Activated CD4-positive, alpha-beta T cell treated with anti-CD3 and anti-CD28 coated beads, Interleukin-10, Interleukin-2, amounts not matched to agents 100 ng/mL and 50 ng/mL, durations not matched to agents 16 hours and 8 hours (primary cell): ENCODE data around the gene RASGRF1.

ENCODE experiments used
- DNase-seq: peaks from one replicate; pipeline ENCODE4 v3.0.0-alpha.2; 2020

Gene RASGRF1

DNA sequence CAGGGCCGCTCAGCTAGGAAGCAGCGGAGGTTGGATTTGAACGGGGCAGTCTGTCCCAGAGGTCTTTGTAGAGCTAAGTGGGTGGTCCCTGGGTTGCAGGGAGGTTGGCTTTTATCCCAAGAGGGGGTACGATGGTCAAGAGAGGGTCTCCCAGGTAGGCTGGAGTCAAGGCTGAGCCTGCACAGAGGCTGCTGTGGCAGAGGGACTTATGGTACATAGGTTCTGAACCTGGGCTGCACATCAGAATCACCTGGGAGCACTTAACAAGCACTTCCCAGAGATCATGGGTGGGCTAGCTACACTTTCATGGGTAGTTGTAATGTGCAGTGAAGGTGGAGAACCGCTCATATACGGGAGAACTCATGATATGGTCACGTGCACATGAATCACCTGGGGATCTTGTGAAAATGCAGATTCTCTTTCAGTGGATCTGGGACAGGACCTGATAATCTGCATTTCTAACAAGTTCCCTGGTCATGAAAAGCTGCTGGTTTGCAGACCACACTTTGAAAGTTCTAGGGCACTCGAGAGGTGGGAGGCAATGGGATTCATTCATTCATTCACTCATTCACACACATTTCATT, 2.9 kb upstream of the RASGRF1 start:
- DNase-seq, result no peak

DNA sequence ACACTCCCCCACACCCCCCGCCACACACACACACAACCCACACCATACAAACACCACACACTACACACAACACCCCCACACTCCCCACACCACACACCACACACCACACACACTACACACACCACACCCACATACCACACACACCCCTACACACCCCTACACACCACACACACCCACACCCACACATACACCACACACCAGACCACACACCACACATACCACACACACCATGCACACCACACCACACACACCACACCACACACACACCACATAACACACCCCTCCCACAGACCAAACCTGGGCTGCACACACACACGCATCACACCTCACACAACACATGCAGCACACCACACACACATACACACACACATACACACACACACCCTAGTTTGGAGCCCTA, 1.8 kb upstream of the RASGRF1 start:
- DNase-seq, result no peak

DNA sequence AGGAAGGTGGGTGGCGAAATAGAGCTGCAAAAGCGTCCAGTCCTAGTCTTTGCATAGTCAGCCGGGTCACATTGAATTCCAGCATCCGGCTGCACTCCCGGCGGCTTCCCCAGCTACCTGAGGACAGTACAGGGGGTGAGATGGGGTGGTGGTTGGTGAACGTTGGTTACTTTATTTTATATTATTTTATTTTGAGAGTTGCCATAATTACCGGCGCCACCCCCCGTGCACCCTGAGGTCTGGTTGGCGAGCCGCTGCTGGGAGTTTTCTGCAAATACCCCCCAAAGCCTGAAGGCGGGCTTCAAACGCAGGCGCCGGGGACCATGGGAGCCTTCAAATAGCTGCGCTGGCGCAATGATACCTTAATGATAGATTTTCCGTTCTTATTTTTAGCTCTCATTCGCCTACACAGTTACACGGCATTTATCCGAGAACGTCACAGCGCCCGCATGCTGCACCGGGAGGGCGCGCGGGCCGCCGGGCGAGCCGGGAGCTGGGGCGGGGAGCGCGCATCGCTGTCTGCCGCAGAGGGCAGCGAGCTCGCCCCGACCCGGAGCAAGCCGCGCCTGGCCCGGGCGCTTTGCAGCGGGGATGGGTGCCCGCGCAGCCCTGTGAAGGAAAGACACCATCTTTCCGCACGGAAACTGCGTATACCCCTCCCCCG, 756 bp upstream of the RASGRF1 start:
- peak; percentile 9 for DNase-seq

DNA sequence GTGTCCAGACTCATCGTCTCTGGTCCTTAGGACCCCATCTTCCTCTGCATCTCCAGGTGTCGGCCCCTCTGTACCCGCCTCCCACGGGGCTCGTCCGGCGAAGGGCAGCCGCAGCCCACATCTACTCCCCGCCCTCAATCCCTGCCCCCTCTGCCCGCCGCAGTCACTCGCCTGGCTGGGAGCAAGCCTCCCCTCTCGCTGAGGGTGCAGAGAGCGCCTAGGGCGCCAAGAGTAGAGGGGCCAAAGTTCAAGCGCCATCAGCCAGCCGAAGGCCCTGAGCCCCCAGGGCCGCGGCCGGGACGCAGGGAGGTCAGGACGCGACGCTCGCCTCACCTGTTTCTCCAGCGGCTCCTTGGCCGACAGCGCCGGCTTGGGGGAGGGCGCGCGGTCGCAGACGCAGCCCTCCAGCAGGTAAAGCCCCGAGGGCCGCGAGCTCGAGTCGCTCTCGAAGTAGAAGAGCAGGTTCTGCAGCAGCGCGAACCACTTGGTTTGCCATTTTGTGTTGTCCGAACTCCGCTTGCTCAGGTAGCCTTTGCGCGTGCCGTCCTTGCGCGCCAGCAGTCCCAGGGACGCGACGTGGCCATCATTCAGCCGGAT, 592 bp downstream of the RASGRF1 start:
- no peak for DNase-seq

DNA sequence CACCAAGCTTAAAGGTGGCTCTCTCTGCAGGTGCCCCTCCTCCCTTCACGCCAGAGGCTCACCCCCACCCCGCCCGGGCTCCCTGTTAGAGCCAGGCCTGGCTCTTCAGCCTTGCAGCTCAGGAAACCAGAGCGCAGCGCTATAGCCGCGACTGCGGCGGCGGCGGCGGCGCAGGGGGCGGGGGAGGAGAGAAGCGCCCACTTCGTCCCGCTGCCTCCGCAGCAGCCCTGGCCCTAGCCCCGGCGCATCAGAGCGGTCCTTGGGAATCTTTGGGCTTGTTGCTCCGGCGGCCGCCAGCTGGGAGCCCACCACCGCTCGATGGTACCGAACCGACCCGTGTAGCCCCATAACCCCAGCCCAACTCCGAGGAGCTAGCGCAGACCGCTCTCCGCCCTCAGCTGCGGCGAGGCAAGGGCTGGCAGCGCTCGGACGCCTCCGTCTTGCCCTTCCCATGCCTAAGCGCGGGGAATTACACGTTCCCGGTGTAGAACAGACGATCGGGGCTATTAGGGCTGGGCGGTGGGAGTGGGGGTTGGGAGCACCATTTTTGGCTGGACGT, 1.2 kb downstream of the RASGRF1 start:
- DNase-seq, result no peak

DNA sequence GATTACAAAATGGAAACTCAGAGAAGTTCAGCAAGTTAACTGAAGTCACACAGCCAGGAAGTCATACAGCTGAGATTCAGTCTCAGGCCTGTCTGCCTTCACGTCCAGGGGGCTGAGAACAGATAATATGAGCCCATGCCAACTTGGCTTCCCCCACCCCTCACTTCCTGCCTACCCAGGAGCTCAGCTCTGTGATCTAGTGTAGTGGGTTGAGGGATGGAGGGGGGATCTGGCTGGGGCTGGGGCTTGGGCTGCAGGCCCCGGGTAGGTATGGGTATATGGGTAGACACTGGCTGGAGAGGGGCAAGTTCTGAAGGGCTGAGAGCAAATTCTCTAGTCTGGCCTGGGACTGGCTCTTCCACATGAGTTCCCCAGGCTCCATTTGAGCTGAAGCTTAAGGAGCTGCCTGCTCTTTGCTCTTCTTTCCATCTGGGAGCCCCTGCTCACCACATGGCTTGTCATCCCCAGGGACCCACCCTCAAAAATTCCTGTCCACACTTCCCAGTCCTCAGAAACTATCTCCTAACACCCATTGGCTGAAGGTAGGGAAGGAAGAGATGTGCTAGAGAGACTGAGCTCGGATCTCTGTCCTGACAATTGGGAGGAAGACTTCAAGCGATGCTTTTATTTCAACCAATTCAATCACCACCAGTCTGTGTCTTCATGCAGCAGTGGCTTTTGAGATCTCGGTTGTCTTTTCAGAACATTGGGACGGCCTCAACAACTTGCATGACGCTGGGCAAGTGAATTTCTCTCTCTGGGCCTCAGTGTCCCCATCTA, 2.0 kb downstream of the RASGRF1 start:
- DNase-seq, result no peak

DNA sequence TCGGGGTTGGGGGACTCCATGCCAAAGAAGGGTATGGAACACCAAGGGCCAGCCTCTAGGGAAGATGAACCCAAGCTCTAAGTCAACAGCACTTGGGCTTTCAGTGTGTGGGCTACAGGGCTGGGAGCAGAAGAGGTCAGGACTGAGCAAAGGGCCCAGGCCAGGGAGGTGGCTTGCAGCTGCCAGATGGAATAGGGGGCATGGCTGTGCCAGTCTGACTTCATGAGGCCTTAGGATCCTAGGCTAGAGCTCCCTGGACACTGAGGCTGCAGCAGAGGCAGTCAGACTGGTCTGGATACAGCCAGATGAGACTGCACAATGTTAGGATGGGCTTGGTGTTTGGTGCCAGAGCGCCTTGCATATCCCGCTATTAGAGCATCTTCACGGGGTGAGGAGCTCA, 3.8 kb downstream of the RASGRF1 start:
- no peak for DNase-seq

DNA sequence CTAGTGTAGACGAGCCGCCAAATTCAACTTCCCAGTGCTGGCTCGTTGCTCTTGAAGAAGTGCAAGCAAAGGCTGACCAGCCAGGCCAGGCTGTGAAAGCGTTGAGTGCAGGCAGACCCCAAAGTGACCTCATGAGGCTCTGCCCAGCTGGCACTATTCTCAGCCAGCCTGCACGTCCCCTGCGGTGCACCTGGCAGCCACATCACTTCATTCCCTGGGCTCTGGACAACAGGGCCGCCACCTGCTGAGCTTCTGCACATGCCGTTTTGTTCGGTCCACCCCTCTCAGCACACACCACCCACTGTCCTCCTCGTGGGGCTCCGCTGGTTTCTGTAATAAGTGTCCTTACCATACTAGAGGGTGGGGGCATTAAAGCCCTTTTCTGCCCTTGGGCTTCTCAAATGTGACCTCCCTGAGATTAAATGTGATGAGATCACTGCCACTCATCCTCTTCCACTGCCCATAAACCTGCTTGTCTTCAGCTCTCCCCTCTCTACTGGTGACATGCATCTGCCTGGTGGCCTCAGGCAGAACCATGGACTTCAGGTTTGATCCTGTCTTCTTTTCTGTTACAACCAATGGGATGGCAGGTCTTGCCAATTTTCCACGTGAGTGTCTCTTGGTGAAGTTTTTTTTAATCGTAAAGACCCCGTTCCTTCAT, 6.1 kb downstream of the RASGRF1 start:
- no peak for DNase-seq

DNA sequence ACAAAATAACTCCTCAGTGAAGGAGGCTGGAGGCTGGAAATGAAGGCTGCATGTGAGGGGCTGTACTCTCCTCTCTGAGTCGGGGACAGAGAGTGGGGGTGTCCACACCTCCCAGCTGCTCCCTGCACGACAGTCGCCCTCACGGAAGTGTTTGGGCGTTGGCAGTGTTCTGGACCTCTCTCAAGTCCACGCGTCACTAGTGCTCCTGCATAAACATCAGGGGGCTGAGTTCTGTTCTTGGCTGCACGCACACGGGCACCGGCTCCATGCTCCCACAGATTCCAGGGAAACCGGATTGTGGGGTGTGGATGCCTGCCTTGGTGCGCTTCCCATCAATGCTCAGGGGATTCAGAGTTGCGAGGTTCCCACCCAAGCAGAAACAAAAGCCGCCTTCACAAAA, 7.4 kb downstream of the RASGRF1 start:
- DNase-seq, result no peak

DNA sequence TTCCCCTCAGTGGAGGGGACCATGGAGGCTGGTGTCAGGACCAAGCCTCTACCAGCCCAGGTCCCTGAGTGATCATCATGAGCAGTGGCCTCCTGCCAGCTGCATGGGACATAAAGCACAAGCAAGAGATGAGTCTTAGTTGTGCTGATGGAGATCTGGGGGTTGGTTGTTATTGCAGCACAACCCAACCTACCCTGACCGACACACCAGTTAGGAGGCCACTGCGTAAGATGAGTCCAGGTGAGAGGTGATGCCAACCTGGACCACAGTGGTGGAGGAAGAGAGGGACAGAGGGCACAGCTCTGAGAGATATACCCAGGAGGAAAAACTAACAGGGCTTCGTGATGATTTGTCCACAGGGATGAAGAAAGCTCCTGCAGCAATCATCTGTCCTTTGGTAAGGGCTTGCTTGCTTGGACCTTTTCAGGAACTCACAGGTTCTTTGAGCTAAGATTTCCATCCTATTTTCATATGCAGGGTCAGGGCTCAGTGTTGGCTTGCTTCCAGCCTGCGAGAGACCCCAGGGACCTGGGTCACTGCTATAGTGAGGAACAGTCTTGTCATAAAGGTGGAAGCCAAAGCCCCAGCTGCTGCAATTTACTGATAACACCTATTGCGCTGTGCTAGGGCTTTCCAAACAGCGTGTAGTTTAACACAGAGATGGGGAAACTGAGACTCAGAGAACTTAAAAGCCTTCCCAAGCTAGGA, 8.1 kb downstream of the RASGRF1 start:
- DNase-seq, result no peak

DNA sequence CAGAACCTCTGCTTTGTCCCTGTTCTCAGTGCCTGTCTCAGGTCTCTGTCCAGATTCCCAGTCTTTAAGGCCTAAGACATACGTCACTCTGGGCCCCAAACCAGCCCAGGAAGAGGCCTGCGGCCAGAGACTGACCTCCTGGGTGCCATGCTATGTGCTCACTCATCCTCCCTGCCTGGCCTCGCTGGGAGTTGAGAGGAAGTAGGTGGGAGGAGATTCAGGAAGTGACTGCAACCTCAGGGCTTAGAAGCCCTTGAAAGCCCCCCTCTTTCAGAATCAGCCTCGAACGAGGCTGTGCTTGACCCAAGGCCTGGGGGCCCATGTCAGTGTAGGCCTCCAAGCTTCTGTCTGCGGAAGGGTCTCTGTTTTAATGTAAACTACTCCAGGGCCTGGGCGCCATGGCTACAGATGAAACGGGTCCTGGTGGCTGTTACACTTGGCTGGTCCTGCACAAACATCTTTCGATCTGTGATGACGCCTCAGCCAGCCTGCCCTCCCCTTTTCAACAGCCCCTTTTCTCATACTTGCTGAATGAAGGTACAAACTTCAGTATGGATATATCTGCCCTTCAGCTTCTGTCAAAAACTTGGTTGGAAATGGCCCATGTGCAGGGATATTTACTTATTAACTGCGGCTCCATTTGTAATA, 11.7 kb downstream of the RASGRF1 start:
- no peak for DNase-seq

DNA sequence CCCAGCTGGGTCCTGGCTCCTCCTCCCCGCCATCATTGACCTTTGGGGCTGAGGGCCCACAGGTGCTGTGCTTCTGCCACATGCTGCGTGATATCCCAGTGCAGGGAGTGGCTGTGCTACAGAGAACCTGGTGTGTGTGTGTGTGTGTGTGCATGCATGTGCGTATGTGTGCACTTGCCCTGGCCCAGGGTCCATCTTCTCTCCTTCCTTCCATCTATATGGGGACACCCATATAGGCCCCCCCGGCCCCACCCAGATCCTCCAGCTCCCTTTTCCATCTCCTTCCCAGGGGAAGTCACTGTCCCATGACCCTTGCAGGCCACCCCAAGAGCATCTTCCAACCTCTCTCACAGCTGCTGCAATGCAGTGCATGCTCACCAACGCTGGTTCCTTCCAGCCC, 12.6 kb downstream of the RASGRF1 start:
- no peak for DNase-seq

DNA sequence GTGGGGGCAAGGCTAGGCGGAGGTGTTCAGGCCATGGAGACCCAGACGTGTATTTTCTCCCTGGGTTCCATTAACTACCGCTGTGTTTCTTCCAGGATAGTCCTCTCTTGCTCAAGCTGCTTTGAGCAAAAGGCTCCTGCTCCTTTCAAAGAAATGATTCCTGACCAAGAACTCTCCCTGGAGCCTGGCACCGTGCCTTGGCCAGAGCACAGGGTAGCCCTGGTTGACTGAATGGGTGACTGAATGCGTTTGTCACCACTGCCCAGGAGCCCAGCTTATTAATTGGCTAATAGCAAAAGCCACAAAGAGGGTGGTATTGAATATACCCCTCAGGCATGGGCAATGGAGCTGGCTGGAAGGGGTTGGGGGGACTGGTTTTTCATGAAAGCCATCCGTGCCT, 13.9 kb downstream of the RASGRF1 start:
- DNase-seq, result no peak

DNA sequence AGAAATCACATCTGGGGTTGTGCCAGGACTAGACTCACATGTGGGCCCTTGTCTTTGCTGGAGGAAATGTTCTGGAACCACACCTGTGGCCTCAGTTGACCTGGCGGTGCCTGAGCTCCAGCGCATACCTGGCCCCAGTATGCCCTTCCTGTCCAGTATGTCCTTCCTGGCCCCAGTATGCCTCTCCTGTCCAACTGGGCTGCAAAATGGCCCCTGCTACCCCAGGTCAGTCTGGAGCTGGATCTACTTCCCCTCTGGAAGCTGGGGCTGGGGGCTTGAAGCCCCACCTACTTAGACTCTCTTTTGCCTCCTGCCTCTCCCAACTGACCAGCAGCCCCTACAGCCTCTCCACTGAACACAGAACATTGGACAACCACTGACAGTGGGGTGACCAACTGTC, 15.3 kb downstream of the RASGRF1 start:
- no peak for DNase-seq

DNA sequence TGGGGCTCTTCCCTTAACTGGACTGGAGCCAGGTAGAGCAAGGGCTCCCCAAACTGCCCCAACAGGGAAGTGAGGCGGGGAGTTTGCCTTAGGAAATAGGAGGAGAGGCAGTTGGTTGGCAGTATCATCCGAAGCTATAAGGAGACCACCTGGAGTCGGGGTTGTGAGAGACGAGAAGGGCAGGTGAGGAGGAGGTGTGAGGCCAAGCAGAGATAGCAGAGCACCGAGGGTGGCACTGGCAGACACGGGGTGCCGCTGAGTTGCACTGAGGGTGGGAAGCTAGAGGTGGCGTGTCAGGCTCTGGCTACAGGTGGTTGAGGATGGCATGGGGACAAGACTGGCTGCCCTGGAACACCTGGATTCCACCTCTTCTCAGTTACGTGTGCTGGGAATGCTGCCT, 17.2 kb downstream of the RASGRF1 start:
- DNase-seq, result no peak

DNA sequence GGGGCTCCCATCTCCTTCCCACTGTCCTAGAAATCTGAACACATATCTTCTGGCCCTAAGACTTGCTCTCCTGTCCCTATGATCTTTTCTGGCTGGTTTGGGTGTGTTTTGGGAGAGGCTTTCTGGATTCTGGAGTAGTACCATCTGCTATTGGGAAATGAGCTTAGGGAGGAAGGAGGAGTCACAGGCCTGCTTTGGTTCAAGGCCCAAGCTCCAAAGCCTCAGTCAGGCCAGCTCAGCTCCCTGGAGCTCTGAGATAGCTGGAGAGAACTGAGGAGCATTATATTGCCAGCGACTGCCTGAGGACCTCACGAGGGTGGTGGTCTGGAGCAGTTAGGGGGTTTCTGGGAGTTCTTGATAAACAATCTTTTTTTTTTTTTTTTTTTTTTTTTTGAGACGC, 18.7 kb downstream of the RASGRF1 start:
- no peak for DNase-seq

DNA sequence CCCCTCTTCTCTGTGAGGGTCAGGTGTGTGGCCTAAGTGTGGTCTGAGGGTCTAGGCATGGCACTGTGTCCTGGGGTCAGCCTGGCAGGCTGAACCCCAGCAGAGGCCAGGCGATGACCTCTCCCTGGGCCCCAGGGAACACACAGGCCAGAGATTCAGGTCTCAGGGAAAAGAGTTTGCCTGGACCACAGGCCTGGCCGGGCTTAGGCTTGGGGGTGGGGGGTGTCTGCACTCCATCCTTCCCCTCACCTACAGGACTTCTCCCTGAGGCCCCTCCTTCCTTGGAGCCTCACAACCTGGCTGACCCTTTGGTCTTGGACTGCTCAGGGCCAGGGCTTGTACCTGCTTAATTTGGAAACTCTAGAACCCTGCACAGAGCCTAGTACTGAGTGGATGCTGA, 21.8 kb downstream of the RASGRF1 start:
- DNase-seq, result no peak

DNA sequence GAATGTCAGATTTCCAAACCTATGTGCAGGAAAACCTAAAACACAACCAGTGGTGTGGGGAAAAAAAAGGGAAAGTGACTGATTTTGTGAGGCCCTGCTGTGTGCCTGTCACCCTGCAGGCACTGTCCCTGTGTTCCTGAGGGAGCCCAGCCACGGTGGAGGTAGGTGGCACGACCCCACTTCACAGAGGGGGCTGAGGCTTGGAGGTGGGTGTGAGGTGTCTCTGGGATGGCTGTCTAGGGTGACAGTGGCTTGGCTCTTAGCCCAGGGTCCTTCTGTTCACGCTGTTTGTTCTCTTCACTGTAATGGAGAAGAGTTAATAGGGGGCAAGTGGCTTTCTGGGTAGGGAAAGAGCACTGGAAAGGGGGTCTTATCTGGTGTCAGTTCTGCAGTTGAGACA, 22.6 kb downstream of the RASGRF1 start:
- DNase-seq, result no peak

DNA sequence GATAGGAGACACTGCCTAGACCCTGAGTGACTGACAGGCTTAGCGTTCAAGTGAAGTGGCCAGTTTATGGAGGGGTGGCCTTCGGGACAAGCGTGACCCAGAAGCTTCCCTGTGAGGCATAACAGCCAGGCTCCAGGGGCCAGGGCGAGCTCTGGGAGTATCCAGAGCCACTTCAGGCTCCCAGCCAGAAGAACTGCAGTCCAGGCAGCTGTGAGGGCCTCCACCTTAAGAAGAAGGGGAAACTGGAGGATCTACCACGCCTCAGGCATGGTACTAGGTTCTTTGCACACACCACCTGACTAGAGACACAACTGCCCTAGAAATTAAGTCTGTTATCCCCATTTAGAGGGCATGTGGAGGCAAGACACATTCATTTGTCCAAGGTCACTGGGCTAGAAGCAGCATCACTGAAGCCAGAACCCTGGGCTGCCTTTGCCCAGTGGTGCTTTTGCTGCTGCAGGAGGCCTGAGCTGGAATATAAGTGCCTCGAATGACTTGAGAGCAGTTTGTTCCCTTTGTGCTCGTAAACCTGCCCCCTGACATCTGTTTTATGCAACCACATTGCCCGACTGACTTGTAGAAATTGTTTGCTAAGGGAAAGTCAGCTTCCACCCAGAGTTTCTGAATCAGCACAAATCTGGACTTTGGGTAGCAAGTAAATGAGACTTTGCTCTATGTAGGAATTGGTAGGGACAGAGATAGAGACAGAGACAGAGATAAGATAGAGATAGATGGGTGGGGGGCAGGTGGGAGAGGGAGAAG, 23.3 kb downstream of the RASGRF1 start:
- no peak for DNase-seq

DNA sequence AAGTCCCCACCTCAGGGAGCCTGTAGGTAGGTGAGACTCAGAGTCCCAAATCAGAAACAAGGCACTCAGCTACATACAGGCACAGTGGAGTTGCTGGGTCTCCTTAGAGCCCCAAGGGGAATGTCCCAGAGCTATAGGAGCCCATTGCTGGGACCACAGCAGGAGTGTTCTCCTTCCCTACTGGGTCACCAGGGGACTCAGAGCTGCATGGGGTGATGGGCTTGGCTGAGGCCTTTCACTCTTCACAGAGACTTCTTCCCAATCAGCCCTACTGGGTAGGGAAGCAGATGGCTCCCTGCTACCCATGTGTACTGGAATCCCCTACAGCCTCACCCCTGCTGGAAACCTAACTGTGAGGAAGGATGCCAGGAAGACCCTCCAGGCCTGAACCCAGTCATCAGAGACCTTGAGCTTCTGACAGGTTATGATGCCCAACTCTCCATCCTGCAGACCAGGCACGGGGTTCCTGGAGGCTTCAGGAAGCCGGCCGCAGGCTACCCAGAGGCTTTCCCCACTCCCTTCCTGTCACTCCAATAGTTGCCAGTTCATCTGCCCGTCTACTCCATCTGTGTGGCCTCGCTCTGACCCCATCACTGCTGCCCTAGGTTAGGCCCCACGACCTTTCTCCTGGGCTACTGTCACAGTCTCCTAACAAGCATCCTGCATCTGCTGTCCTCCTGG, 24.0 kb downstream of the RASGRF1 start:
- no peak for DNase-seq
